Measurements from ENCODE around the gene ZNF451. TPM values are rescaled to one million over a fixed set of nuclear protein-coding genes. Genes with fewer than 3 reads are reported as not detected.

Gene ZNF451
- total RNA-seq, 1 experiment from 2014 or later = 72.2 TPM

GRCh38 chr6:57165080-57165479 lies 75.1 kb downstream of the ZNF451 start:
- Histone ChIP-seq H3K4me3 (ENCODE audit: low read depth, low read length, poor library complexity, severe bottlenecking) (no peak overlapping the region), H3K27me3 (replicated peaks; ENCODE audit: insufficient read depth, low read depth, low read length, poor library complexity) (no peaks in the 10 kb centered on the region), H3K36me3 (ENCODE audit: insufficient read depth, low read length, poor library complexity, severe bottlenecking) (peaks cover 28% of the 10 kb centered on the region), H3K27ac (ENCODE audit: low read depth, low read length, poor library complexity, severe bottlenecking) (no peak overlapping the region), H3K4me1 (ENCODE audit: insufficient read depth, low read length, poor library complexity, severe bottlenecking) (no peaks in the 10 kb centered on the region), H3K9me3 (ENCODE audit: low read depth, low read length, poor library complexity, severe bottlenecking) (peaks cover 14% of the 10 kb centered on the region)
- POLR2A ChIA-PET (ENCODE audit: low non-redundant PET) = no interaction called here
- intact Hi-C loops (cut with micrococcal nuclease; ENCODE audit: unreplicated experiment) = no loop called here
- DNase-seq (ENCODE audit: low spot score) = no peak
- TF ChIP-seq, protein P1, sequence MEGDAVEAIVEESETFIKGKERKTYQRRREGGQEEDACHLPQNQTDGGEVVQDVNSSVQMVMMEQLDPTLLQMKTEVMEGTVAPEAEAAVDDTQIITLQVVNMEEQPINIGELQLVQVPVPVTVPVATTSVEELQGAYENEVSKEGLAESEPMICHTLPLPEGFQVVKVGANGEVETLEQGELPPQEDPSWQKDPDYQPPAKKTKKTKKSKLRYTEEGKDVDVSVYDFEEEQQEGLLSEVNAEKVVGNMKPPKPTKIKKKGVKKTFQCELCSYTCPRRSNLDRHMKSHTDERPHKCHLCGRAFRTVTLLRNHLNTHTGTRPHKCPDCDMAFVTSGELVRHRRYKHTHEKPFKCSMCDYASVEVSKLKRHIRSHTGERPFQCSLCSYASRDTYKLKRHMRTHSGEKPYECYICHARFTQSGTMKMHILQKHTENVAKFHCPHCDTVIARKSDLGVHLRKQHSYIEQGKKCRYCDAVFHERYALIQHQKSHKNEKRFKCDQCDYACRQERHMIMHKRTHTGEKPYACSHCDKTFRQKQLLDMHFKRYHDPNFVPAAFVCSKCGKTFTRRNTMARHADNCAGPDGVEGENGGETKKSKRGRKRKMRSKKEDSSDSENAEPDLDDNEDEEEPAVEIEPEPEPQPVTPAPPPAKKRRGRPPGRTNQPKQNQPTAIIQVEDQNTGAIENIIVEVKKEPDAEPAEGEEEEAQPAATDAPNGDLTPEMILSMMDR (conservative IDR thresholded peaks at IDR 0.05; ENCODE audit: low read depth, low read length) = no peak
- no peak for TF ChIP-seq EZH2 (IDR thresholded peaks at IDR 0.05; ENCODE audit: borderline replicate concordance, low read depth, low read length, poor library complexity, severe bottlenecking)
- CTCF ChIA-PET = no interaction called here
- no TSS peak for BruUV-seq (replicated peaks)

DNA sequence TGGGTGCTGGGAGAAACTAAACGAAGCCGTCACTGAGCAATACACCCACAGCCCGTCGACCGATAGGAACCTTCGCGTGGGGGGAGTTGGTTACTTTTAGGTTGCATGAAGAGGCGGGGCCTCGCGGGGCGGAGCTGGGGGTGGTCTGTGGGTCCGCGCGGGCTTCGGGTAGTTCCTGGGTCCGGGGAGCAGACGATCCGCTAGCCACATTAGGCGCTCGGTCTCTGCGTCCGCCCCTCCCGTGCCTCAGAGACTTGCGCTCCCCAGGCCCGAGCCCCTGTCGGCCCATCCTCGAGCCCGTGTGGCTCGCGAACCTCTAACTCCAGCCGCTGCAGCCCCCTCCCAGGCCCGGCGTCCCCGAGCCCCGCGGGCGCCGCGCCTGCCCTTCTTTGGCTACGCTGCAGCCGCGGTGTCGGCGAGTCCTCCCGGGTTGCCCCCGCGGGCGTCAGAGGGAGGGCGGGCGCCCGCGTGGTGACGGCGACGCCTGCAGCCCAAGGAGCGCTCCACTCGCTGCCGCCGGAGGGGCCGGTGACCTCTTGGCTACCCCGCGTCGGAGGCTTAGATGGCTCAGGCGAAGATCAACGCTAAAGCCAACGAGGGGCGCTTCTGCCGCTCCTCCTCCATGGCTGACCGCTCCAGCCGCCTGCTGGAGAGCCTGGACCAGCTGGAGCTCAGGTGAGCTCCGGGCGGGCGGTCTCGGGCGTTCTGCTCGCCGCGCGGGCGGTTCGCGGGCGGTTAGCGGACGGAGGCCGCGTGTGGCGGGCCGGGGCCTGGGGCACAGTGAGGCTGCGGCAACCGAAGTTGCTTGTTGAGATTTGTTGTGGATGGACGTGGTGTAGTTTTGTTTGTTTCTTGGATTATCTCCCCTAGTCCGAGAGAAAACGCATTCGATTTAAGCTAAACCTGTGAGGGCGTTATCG lies 82.4 kb downstream of the ZNF451 start, which contains the start of gene BAG2:
Gene BAG2, plus strand, starts transcription at position 191 of the 920 bp plus-strand sequence. Its CDS starts 372 bp downstream, at position 563.
- Histone ChIP-seq H3K4me3 (ENCODE audit: low read depth, low read length, poor library complexity, severe bottlenecking) (peak within 1 kb of the TSS; percentile 83), H3K27me3 (replicated peaks; ENCODE audit: insufficient read depth, low read depth, low read length, poor library complexity) (no peaks in the 10 kb centered on the region), H3K27ac (ENCODE audit: low read depth, low read length, poor library complexity, severe bottlenecking) (peak within 1 kb of the TSS; percentile 93), H3K36me3 (ENCODE audit: insufficient read depth, low read length, poor library complexity, severe bottlenecking) (peaks cover under 1% of the 10 kb centered on the region), H3K4me1 (ENCODE audit: insufficient read depth, low read length, poor library complexity, severe bottlenecking) (peaks cover 16% of the 10 kb centered on the region), H3K9me3 (ENCODE audit: low read depth, low read length, poor library complexity, severe bottlenecking) (no peaks in the 10 kb centered on the region)
- DNase-seq (ENCODE audit: low spot score) = peak; percentile 96
- CTCF ChIA-PET = no interaction called here
- POLR2A ChIA-PET (ENCODE audit: low non-redundant PET) = interaction anchor here (0.6 to 1.2 kb wide), 2 partner anchors 111 to 232 kb away, joined by 3 read pairs; no protein-coding TSS in a partner anchor
- TF ChIP-seq, protein P1 (conservative IDR thresholded peaks at IDR 0.05; ENCODE audit: low read depth, low read length) = no peak
- TF ChIP-seq EZH2 (IDR thresholded peaks at IDR 0.05; ENCODE audit: borderline replicate concordance, low read depth, low read length, poor library complexity, severe bottlenecking) = no peak
- BruUV-seq (replicated peaks) = no TSS peak
- intact Hi-C loops (cut with micrococcal nuclease; ENCODE audit: unreplicated experiment) = loop anchor here (5.0 to 10.0 kb wide), 2 partner anchors 145 to 268 kb away; partner anchors contain the start of gene PRIM2

DNA sequence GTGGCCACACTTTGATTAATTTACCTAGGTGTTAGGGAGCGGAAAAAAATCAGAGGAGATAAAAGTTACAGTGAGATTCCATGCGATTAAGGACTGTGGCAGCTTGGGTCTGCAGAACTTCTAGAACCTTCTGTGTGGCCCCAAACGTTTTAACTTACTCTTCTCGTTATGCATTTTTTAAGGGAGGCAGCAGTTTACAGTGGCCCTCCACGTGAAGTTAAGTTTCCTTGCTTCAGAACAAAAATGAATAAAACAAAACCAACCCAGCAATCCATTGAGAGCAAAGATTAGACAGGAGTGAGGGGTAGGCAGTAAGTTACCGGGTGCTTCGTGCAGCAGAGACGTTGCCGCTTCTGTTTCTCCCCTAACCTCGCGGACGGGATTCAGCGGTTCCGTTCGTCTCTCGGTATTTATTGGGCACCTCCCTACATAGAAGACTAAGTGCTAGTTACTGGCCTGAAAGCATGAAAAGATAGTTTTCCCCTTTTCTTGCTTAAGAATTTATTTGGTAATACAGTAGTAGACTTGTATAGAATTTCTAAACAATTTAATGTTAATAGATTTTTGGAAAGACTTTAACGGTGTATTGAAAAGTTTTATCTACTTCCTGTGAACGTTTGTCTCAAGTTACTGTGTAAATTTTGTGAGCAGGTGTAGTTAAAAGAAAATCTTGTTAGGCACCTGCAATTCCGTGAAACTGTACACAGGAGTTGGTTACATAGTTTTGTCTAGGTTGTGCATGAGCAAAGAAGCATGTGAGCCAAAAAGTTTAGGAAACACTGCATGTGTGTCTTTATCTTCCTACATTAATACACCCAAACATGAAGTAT lies 83.3 kb downstream of the ZNF451 start:
- ChIA-PET POLR2A (ENCODE audit: low non-redundant PET) (interaction anchor here (1.2 kb wide), 1 partner anchor 112 kb away, joined by 3 read pairs; no protein-coding TSS in a partner anchor), CTCF (no interaction called here)
- Histone ChIP-seq H3K4me3 (ENCODE audit: low read depth, low read length, poor library complexity, severe bottlenecking) (peak overlapping the region; percentile 83), H3K4me1 (ENCODE audit: insufficient read depth, low read length, poor library complexity, severe bottlenecking) (peaks cover 16% of the 10 kb centered on the region), H3K36me3 (ENCODE audit: insufficient read depth, low read length, poor library complexity, severe bottlenecking) (peaks cover 9% of the 10 kb centered on the region), H3K27me3 (replicated peaks; ENCODE audit: insufficient read depth, low read depth, low read length, poor library complexity) (no peaks in the 10 kb centered on the region), H3K27ac (ENCODE audit: low read depth, low read length, poor library complexity, severe bottlenecking) (peak overlapping the region; percentile 93), H3K9me3 (ENCODE audit: low read depth, low read length, poor library complexity, severe bottlenecking) (no peaks in the 10 kb centered on the region)
- DNase-seq (ENCODE audit: low spot score) = peak; percentile 60
- BruUV-seq (replicated peaks) = no TSS peak
- no peak for TF ChIP-seq EZH2 (IDR thresholded peaks at IDR 0.05; ENCODE audit: borderline replicate concordance, low read depth, low read length, poor library complexity, severe bottlenecking)
- TF ChIP-seq, protein P1 (conservative IDR thresholded peaks at IDR 0.05; ENCODE audit: low read depth, low read length) = no peak
- intact Hi-C loops (cut with micrococcal nuclease; ENCODE audit: unreplicated experiment) = loop anchor here (5.0 to 10.0 kb wide), 2 partner anchors 144 to 268 kb away; partner anchors contain the start of gene PRIM2

All from A673 (cell line).